ENCODE results near the gene HSPA1A.
A peak's percentile ranks its signal among the peaks of the same experiment; 100 is the strongest.
"Not testable (repeated sequence)": the region's sequence is repeated elsewhere in the genome, so short reads cannot be mapped to it uniquely, and the experiment has no call there.

Gene HSPA1A

DNA sequence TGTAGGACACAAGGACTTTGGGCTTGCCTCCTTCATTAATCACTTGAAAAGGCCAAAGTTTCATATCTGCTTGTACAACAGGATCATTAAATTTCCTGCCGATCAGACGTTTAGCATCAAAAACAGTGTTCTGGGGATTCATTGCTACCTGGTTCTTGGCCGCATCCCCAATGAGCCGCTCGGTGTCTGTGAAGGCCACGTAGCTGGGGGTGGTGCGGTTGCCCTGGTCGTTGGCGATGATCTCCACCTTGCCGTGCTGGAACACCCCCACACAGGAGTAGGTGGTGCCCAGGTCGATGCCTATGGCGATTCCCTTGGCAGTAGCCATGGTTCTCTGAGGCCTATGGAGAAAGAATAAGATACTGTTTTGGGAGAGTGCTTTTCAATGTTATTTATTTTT, 3.7 kb upstream of the HSPA1A start:
- DNase-seq (ENCODE audit: low spot score) = no peak

DNA sequence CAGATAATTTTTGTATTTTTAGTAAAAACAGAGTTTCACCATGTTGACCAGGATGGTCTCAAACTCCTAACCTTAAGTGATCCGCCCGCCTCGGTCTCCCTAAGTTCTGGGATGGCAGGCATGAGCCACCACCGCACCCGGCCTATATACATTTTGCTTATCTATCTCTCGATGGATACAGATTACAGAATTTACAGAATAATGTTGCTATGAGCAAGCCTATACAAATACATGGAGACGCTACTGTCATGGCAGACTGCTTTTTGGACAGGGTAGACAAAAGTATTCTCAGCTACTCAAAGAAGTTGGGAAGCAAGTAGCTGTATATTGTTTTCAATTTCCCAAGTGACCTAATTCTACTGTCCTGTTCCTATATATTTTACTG, 1.9 kb upstream of the HSPA1A start:
- no peak for DNase-seq (ENCODE audit: low spot score)

DNA sequence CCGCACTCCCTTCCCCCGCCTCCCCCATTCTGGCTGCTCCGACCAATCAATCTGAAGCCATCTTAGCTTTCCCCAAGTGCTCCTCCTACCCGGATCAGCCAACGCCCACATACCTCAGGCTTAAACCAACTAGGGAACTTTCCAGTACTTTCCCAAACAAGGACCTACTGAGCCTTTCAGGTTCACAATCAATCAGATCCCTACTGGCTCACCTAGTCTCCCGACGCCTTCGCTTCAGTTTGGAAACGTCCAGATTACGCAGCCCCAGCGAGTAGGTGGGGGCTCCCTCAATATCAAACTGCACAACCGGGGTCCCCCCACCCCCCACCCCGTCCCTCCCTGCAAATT, 692 bp upstream of the HSPA1A start:
- peak; percentile 97 for DNase-seq (ENCODE audit: low spot score)

DNA sequence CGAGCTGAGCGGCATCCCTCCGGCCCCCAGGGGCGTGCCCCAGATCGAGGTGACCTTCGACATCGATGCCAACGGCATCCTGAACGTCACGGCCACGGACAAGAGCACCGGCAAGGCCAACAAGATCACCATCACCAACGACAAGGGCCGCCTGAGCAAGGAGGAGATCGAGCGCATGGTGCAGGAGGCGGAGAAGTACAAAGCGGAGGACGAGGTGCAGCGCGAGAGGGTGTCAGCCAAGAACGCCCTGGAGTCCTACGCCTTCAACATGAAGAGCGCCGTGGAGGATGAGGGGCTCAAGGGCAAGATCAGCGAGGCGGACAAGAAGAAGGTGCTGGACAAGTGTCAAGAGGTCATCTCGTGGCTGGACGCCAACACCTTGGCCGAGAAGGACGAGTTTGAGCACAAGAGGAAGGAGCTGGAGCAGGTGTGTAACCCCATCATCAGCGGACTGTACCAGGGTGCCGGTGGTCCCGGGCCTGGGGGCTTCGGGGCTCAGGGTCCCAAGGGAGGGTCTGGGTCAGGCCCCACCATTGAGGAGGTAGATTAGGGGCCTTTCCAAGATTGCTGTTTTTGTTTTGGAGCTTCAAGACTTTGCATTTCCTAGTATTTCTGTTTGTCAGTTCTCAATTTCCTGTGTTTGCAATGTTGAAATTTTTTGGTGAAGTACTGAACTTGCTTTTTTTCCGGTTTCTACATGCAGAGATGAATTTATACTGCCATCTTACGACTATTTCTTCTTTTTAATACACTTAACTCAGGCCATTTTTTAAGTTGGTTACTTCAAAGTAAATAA, 2.0 kb downstream of the HSPA1A start:
- not testable (repeated sequence) for DNase-seq (ENCODE audit: low spot score)

DNA sequence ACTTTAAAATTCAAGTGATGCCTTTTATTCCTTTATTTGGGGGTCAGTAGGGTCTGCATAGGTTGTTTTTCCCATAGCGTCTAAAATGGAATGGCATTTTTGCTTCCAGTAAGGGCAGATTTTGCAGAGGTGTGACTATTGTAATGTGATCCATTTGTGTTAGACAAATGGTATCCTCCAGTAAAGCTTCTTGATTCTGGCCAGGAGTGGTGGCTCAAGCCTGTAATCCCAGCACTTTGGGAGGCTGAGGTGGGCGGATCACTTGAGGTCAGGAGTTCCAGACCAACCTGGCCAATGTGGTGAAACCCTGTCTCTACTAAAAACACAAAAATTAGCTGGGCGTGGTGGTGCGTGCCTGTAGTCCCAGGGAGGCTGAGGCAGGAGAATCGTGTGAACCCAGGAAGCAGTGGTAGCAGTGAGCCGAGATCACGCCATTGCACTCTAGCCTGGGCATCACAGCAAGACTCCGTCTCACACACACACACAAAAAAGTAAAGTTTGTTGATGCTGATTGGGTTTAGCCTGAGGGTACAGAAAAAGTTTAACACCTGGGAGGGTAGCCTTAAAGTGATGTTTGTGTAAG, 2.7 kb downstream of the HSPA1A start:
- not testable (repeated sequence) for DNase-seq (ENCODE audit: low spot score)

DNA sequence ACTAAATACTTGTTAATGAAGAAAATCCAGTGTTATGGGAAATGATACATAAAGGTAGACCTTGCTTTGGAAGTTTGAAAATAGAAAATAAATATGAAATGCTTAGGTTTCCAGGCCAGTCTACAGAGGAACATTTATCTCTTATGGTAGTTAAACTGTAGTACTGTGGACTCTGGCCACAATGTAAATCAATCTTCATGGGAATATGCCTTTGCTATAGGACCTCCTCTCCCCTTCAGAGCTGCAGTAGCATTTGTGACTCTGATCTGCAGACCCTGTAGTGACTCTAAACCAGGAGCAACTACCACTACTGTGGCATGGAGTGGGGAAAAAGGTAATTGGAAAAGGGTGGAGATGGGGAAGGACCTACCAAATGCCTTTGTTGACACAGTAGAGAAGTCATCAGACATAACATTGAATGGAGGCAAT, 4.5 kb downstream of the HSPA1A start:
- no peak for DNase-seq (ENCODE audit: low spot score)

DNA sequence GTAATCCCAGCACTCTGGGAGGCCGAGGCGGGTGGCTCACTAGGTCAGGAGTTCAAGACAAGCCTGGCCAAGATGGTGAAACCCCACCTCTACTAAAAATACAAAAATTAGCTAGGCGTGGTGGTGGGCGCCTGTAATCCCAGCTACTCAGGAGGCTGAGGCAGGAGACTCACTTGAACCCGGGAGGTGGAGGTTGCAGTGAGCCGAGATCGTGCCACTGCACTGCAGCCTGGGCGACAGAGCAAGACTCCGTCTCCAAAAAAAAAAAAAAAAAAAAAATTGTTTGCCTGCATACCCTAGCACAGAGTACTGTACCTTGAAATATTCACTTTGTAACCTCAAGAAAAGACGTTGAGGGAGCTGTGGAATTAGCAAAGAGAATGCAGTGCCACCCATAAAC, 5.1 kb downstream of the HSPA1A start:
- DNase-seq (ENCODE audit: low spot score) = not testable (repeated sequence)

DNA sequence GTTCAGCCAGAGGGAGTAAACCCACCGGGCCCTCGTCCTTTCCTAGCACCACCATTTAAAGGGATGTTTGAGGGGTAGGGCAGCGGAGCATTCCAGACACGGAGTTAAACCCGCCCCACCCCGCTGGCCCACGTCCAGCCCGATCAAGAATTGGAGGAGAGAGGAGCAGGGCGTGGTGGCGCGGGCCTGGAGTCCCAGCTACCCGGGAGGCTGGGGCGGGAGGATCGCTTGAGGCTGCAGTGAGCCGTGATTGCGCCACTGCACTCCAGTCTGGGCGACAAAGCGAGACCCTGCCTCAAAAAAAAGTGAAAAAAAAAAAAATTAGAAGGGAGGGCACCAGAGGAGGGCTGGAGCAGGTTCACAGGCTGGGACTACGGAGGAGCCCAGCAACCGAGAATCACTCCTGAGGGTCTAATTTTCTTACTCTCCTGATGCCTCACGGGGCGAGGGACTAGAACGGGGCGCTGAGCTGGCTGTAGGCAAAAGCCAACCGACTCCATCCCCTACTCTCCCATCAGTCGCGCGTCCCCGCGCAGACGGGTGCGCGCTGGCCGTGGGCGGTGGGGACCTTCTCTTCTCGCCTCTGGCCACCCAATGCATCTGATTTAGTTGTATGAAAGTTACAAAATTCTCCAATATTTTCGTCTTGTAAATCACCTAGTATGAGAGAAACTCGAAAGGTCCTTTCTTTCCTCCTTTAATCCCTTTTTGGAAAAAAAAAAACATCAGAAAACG, 6.1 kb downstream of the HSPA1A start:
- peak; percentile 58 for DNase-seq (ENCODE audit: low spot score)

DNA sequence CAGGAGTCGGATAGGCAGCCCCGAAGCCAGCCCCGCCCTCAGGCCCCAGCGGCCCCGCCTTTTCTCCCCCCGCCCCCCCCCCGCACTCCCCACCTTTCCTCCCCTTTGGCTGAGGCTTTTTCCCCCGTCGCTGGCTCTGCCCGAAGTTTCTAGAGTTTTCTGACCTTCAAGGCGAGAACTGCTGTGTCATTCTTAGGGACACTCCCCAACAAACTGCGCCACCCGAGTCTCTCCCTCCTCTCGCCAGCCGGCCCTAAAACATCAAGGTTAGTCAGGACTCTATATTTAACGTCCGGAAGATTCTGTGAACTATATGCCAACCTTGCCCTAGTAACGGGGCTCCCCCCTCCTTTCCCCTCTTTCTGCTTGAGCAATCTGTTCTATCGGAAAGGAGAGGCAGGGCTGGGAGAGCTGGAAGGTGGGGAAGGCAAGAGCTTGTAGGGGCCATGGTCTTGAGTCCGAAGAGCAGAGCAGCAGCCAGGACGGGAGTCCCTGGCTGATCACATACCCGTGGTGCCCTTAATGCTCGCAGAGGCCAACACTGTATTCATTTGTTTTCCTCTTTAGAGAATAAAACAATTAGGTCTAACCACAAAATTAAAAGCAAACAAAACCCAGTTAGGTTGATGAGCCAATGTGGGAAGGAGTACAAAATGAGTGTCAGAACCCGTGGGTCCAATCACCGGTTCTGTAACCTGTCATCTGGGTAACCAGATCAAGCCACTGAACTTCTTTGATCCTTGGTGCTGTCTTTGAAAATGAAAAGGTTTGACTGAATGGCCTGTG, 6.9 kb downstream of the HSPA1A start:
- DNase-seq (ENCODE audit: low spot score) = peak; percentile 77

DNA sequence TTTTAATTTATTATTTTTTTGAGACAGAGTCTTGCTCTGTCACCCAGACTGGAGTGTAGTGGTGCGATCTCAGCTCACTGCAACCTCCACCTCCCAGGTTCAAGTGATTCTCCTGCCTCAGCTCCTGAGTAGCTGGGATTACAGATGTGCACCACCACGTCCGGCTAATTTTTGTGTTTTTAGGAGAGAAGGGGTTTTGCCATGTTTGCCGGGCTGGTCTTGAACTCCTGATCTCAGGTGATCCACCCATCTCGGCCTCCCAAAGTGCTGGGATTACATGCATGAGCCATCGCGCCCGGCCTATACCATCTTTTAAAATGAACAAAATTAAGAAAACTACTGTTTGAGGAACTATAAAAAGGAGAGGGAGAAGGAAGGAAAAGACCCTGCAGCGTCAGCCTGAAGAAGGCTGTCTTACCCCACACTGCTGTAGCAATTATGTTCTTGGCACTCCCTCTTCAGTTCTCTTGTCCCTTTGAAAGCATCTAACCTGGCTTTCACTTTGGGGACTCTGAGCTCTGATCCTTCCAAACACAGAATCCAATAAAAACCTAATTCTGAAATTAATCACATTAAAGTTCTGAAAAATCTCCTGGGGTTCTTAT, 8.4 kb downstream of the HSPA1A start:
- DNase-seq (ENCODE audit: low spot score) = not testable (repeated sequence)

DNA sequence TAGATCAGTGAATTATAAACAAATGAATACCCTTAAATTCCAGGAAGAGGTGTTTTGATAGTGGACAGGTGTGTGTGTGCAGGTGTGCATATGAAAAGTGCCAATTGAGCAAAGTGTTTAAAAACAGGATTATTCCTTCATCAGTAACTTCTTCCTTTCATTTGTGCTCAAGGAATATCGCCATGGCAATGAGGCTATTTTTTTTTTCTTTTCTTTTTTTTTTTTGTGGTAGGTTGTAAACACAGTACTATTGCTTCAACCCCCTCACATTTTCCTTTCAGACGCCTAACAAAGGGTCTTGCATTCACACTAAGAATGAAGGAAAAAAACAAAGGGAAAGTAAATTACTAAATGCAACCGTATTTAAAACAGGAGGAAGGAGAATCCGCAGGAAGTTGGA, 10.2 kb downstream of the HSPA1A start:
- DNase-seq (ENCODE audit: low spot score) = no peak

DNA sequence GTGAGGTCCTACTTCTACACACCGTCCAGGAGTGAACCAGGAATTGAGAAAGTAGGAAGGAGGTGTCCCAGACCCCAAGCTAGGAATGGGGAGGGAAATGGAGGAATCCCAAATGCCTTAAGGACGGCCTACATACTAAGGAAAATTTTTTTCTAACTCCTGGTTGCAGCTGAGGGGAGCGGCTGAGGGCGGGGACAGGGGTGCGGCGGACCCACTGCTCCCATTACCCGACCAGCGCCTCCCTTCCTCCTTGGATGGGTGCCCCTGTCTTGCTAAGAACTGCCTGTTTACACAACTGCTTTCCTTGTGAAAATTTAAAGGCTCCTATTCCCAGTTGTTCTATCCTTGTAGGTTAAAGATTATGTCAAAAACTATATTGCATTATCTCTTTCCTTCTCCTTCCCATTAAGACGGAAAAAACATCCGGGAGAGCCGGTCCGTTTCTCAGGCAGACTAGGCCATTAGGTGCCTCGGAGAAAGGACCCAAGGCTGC, 11.5 kb downstream of the HSPA1A start:
- peak; percentile 44 for DNase-seq (ENCODE audit: low spot score)

DNA sequence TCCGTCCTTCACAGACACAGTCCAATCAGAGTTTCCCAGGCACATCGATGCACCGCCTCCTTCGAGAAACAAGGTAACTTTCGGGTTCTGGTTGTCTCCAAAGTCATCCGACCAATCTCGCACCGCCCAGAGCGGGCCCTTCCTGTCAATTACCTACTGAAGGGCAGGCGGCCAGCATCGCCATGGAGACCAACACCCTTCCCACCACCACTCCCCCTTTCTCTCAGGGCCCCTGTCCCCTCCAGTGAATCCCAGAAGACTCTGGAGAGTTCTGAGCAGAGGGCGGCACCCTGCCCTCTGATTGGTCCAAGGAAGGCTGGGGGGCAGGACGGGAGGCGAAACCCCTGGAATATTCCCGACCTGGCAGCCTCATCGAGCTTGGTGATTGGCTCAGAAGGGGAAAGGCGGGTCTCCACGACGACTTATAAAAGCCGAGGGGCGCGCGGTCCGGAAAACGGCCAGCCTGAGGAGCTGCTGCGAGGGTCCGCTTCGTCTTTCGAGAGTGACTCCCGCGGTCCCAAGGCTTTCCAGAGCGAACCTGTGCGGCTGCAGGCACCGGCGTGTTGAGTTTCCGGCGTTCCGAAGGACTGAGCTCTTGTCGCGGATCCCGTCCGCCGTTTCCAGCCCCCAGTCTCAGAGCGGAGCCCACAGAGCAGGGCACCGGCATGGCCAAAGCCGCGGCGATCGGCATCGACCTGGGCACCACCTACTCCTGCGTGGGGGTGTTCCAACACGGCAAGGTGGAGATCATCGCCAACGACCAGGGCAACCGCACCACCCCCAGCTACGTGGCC, 12.1 kb downstream of the HSPA1A start, which contains the start of gene HSPA1B:
Gene HSPA1B (plus strand): TSS at position 453 of the 794 bp plus-strand sequence. CDS start 213 bp downstream, at position 666.
- DNase-seq (ENCODE audit: low spot score) = peak; percentile 95

DNA sequence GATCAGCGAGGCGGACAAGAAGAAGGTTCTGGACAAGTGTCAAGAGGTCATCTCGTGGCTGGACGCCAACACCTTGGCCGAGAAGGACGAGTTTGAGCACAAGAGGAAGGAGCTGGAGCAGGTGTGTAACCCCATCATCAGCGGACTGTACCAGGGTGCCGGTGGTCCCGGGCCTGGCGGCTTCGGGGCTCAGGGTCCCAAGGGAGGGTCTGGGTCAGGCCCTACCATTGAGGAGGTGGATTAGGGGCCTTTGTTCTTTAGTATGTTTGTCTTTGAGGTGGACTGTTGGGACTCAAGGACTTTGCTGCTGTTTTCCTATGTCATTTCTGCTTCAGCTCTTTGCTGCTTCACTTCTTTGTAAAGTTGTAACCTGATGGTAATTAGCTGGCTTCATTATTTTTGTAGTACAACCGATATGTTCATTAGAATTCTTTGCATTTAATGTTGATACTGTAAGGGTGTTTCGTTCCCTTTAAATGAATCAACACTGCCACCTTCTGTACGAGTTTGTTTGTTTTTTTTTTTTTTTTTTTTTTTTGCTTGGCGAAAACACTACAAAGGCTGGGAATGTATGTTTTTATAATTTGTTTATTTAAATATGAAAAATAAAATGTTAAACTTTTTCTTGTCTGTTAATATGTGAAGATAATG, 14.4 kb downstream of the HSPA1A start:
- peak; percentile 61 for DNase-seq (ENCODE audit: low spot score)

DNA sequence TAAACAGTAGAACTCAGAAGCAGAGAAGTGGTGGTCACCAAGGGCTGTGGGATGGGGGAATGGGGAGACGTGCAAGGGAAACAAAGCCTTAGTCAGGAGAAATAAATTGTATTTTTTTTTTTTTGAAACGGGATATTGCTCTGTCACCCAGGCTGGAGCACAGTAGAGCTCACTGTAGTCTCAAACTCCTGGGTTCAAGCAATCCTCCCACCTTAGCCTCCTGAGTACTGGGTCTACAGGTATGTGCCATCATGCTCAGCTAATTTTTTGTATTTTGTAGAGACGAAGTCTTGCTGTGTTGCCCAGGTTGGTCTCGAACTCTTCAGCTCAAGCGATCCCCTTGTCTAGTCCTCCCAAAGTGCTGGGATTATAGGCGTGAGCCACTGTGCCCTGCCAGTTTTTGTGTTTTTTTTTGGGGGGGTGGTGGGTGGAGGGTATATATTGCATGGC, 15.6 kb downstream of the HSPA1A start:
- DNase-seq (ENCODE audit: low spot score) = no peak

DNA sequence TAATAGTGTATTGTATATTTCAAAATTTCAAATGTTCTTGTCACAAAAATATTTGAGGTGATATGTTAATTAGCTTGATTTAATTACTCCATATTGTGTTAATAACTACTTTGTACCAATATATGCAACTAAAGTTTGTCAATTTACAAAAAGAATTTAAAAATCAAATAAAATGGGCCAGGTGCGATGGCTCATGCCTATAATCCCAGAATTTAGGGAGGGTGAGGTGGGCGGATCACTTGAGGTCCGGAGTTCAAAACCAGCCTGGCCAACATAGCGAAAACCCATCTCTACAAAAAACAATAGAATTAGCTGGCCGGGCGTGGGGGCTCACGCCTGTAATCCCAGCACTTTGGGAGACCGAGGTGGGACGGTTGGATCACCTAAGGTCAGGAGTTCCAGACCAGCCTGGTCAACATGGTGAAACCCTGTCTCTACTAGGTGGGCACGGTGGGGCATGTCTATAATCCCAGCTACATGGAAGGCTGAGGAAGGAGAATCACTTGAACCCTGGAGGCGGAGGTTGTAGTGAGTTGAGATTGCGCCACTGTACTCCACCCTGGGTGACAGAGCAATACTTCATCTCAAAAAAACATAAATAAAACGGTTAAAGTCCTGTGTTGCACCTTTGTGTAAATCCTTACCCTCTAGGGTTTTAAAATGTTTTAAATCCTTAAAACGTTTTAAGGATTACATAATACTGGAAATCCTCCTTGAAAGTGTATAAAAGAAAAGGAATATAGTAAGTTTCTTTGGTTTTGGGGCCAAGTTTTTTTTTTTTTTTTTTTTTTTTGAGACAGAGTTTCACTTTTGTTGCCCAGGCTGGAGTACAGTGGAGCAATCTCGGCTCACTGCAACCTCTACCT, 16.2 kb downstream of the HSPA1A start:
- no peak for DNase-seq (ENCODE audit: low spot score)

DNA sequence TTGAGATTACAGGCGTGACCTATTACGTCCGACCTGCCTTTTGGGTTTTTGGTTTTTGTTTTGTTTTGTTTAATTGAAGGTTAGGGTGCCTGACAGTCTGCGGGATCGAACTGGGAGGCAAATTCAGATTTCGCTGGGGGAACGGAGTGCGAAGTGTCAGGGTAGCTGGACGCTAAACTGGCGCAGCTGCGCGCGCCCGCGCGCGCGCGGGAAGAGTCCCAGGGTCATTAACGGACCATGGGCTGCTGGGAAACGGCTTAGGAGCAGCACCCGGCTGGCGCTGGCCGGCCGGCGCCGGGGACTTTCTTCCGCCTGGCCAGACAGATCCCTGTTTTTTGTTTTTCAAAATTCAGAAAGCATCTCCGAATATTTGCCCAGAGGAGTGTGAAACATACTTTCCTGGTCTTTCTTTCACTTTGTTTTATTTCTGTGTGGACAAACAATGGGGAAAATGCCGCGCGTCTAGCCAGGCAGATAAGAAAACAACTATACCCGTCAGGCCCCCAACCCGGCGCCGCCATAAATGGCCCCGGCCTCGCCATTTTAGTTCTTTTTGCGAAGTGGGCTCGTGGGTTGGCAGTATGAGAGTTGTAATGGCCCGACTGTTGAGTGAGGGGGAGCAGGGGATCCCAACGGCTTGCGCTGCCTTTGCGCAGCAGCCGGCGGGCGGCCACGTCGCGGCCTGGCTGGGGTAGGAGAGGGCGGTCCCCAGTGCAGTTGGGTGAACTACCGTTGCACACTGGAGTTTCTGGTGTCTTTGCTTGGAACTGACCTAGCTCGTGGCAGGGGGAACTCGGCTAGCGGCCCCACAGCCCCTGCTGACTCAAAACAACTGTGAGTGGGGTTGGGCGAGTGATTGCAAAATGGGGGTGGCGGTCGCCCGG, 19.3 kb downstream of the HSPA1A start:
- peak; percentile 84 for DNase-seq (ENCODE audit: low spot score)

DNA sequence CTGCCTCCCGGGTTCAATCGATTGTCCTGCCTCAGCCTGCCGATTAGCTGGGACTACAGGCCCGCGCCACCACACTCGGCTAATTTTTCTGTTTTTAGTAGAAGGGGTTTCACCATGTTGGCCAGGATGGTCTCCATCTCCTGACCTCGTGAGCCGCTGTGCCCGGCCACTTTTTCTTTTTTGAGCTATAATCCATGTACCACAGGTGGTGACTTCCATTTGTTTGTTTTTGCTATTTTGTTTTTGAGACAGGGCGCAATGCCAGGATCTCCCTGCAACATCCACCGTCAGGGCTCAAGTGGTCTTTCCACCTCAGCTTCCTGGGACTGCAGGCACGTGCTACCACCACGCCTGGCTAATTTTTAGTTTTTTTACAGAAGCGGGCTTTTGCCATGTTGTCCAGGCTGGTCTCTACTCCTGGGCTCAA, 20.7 kb downstream of the HSPA1A start:
- no peak for DNase-seq (ENCODE audit: low spot score)

Data from SW480 (cell line).